GM18907 (cell line): ENCODE data around the gene MAP3K15.

ENCODE experiments used
- ATAC-seq: cut with Tn5 transposase; IDR thresholded peaks from one replicate; pipeline ENCODE4 v1.9.1; 2021; ENCODE audit warnings: mild to moderate bottlenecking, moderate library complexity; ENCODE audit not compliant: unreplicated experiment

The MAP3K15 gene

GRCh38 chrX:19354625-19355024, 160.7 kb downstream of the MAP3K15 start:
- ATAC-seq, result no peak

DNA sequence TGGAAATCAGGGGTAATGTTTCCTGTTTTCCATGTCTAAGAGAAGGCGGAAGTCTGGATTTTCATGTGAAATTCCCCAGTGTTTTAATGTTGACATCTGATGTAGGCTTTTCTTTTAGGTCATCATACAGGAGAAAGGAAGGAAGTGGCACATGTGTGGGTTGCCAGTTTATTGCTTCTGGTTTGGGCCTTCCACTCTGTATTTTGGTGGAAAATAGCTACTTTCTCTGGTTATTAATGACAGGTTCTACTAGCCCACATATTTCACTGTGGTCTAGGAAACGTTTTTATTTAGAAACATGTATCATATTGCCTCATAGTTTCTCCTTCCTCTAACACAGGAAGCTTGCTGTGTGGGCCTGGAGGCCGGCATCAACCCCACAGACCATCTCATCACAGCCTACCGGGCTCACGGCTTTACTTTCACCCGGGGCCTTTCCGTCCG, 164.3 kb downstream of the MAP3K15 start:
- peak; percentile 94 for ATAC-seq

GRCh38 chrX:19349264-19349663, 166.0 kb downstream of the MAP3K15 start:
- ATAC-seq, result no peak

DNA sequence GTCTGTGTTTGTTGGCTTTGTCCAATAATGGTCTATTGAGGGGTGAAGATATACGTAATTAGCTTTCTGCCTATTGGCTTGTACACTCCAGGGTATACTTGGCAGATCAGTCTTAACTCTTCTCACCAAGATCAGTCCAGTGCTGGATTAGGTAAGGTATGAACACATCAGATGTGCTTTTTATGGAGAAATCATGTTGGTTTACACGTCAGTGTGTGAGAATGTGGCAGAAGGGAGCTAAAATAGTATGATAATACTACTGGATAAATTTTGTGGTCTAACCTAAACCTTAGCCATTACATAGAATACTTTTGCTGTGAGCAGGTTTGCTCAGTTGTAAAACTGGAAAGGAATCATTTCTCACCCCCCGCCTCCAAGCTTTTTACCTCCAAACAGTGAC, 167.4 kb downstream of the MAP3K15 start:
- ATAC-seq, result no peak

DNA sequence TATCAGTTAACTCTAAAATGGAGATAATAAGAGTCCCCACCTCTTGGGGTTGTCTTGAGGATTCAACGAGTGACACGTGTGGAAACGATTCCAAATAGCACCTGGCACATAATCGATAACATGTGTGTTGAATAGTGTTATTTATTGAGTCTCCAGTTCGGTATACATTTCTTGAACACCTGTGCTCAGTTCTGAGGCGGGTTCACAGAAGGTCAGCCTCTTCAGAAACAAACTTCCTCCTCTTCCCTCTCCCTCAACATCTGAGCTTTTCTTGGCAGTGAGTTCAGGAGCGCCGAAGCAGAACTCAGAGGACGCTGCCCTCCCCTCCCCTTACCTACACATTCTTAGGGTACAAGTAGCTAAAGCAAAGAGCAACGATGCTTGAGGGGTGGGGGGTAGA, 170.6 kb downstream of the MAP3K15 start:
- ATAC-seq, result no peak

DNA sequence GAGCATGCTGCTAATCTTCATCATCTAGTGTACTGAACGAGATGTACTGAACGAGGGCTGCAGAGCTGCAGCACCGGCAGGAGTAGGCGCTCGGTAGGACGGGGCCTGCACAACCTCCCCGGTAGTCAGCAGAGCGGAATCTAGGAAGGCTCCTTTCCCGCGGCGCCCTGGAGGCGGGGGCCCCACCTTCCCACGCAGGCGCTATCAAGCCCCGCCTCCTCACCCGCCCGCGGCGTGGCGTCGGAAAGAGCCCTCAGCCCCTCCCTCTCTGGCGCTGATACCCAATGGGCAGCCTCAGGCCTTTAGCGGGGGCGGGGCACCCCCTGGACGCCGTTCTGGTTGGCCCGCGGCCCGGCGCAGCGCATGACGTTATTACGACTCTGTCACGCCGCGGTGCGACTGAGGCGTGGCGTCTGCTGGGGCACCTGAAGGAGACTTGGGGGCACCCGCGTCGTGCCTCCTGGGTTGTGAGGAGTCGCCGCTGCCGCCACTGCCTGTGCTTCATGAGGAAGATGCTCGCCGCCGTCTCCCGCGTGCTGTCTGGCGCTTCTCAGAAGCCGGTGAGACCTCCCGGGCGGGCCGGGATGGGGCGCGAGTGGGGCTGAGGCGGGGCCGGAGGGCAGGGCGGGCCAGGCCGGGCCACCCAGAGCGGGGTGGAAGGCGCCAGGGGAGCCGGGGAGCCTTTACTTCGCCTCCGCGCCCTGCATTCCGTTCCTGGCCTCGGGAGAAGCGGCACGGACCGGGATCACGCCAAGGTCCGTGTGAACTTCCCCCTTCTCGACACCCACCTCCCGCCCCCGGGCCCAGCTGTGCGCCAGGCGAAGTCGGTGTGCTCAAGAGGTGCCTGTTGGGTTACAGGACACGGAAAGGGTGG, 171.5 kb downstream of the MAP3K15 start, which contains the start of gene PDHA1:
Gene PDHA1 (plus strand): TSS at position 393 of the 874 bp plus-strand sequence. CDS start 111 bp downstream, at position 504.
- ATAC-seq, result peak; percentile 98

- ATAC-seq, result no peak
Measured at GRCh38 chrX:19343085-19343534, 172.2 kb downstream of the MAP3K15 start.

DNA sequence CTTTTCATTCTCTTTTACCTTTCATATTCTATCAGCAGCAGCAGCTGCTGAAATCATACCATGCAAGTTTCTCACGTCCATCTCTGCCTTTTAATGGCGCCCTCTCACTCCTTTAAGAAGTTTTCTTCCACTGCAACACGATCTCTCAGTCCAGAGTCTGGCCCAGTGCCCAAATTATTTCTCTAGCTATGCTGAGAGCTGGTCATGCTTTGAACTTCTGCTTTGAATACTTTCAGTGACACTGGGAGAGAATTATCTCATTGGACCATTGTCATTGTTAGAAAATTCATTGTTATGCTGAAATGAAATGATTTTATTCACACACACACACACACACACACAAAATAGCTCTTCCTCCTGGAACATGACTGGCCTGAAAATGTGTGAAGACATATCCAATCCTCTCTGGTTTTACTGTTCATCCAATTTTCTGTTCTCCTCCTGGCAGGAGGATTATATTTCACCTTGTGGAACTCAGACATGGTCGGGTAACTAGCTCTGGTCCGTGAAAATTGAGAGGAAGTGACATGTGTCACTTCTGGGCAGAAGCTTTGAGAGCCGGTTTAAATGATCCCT, 172.9 kb downstream of the MAP3K15 start:
- no peak for ATAC-seq

DNA sequence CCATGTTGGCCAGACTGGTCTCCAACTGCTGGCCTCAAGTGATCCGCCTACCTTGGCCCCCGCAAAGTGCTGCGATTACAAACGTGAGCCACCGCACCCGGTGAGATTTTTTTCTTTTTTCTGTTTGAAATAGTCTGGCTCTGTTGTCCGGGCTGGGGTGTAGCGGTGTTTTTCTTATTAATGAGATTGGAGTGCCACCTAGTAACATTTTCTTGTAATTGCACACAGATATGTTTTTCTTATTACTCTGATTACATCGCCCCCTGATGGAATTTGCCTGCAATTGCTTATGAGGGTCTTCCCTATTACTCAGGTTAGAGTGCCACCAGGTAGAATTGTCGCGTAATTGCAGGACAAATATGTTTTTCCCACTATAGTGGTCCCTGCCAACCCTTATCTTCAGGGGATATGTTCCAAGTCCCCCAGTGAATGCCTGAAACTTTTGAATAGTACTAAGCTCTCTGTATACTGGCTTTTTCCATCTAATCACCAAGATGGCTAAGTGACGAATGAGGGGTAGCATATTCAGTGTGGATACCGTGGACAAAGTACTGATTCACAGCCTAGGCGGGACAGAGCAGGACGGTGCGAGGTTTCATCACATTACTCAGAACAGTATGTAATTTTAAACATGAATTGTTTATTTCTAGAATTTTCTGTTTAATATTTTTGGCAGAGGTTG, 180.2 kb downstream of the MAP3K15 start:
- no peak for ATAC-seq

DNA sequence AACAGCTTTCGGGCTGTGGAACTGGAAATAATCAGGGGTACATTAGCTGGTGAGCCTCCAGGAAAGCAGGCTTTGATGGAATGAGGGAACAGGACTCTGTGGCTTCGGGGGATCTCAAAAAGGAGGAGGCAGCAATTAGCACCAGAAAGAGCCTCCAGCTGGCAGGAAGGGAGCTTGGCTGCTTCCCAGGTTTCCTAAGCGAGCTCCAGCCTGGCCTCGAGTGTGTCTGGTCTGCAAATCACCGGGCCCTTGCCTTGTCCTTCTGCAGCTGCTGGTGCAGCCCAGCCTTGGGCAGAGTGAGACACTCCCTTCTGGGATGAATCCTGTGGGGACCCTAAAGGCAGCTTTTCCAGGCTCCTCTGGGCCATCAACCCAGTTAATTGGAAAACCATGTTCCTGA, 182.3 kb downstream of the MAP3K15 start:
- ATAC-seq, result no peak

DNA sequence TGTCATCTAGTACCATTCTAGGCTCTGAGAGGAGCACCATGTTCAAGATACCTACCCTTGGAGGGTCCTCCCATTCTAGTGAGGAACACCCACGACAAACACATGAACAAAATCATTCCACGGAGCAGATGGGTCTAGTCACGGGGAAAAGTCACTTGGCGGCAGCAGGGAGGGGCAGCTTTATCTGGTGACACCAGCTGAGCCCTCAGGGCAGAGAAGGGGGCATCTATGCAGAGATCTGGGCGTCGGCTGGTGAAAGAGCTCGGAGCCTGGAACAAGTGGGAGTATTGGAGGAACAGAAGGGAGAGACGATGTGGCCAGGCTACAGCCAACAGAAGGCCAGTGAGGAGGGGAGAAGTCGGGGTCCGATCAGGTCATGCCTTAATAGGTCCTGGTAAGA, 183.5 kb downstream of the MAP3K15 start:
- ATAC-seq, result no peak

- ATAC-seq, result no peak
Measured at GRCh38 chrX:19326567-19326966, 188.7 kb downstream of the MAP3K15 start.
